ENCODE results near the gene N4BP2. TPM values are rescaled to one million over a fixed set of nuclear protein-coding genes. Genes with fewer than 3 reads are reported as not detected.
A peak's percentile ranks its signal among the peaks of the same experiment; 100 is the strongest.

Gene N4BP2
- total and polyA plus RNA-seq, 2 experiments from 2014 or later, result 11.2 to 28.8 TPM

DNA sequence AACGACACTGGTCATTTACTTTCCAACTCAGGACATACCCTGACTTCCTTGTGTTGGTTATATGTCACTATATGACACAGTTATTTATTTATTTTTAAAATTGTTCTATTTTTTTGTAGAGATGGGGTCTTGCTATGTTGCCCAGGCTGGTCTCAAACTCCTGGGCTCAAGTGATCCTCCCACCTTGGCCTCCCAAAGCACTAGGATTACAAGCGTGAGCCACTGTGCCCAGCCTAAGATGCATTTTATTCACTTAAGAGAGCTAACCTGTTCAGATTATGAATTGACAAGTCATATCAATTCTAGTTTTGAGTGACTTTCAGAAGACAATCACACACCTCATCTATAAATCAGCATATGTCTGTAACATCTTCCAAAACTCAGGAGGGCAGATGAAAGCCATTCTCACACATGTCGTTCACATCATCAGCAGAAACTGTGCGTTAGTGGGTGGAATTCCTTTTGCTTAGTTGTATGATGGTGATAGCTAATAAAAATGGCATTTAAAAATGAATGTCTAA is 130.8 kb downstream of the N4BP2 start:
- no peak for DNase-seq (ENCODE audit: low spot score)
- Histone ChIP-seq H4K20me1 (ENCODE audit: insufficient read depth, poor library complexity, severe bottlenecking) (no peaks in the 10 kb centered on the region), H3K9me3 (ENCODE audit: low read depth) (no peaks in the 10 kb centered on the region), H2AFZ (no peak overlapping the region), H3K4me1 (ENCODE audit: insufficient read depth) (peaks cover 9% of the 10 kb centered on the region), H3K9me2 (replicated peaks; ENCODE audit: insufficient read depth) (no peaks in the 10 kb centered on the region), H3K79me2 (no peaks in the 10 kb centered on the region), H3K36me3 (replicated peaks; ENCODE audit: insufficient read depth, low read depth) (no peaks in the 10 kb centered on the region), H3K4me2 (no peak overlapping the region), H3K27ac (no peak overlapping the region), H3K27me3 (no peaks in the 10 kb centered on the region), H3K4me3 (no peak overlapping the region)
- TF ChIP-seq EZH2phosphoT487 (IDR thresholded peaks at IDR 0.05; ENCODE audit: low read depth, severe bottlenecking, unreplicated experiment) (no peak), EZH2 (IDR thresholded peaks at IDR 0.05; ENCODE audit: borderline replicate concordance) (no peak)
- TF ChIP-seq, protein P1, sequence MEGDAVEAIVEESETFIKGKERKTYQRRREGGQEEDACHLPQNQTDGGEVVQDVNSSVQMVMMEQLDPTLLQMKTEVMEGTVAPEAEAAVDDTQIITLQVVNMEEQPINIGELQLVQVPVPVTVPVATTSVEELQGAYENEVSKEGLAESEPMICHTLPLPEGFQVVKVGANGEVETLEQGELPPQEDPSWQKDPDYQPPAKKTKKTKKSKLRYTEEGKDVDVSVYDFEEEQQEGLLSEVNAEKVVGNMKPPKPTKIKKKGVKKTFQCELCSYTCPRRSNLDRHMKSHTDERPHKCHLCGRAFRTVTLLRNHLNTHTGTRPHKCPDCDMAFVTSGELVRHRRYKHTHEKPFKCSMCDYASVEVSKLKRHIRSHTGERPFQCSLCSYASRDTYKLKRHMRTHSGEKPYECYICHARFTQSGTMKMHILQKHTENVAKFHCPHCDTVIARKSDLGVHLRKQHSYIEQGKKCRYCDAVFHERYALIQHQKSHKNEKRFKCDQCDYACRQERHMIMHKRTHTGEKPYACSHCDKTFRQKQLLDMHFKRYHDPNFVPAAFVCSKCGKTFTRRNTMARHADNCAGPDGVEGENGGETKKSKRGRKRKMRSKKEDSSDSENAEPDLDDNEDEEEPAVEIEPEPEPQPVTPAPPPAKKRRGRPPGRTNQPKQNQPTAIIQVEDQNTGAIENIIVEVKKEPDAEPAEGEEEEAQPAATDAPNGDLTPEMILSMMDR (IDR thresholded peaks at IDR 0.05; ENCODE audit: poor library complexity), result no peak
- 92% methylated on average over 4 of the region's 4 CpGs for WGBS (ENCODE audit: low lambda C conversion rate, missing lambda C conversion rate)

DNA sequence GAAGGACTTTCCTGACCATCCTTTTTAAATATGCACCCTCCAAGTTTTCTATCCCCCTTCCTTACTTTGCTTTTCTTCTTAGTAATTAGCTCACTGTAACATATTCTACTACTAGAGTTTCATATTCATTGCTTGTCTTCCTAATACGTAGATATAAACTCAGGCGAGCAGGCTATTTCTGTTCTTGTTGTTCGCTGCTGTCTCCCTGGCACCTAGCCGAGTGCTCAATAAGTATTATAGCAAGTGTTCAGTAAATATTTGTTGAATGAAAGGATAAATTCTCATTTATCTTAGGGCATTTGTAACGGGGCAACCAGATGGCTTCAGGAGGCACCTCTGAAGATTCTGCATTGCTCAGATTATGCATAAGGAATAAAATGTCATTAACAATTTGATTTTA is 133.4 kb downstream of the N4BP2 start:
- TF ChIP-seq, protein P1 (IDR thresholded peaks at IDR 0.05; ENCODE audit: poor library complexity), result no peak
- TF ChIP-seq EZH2 (IDR thresholded peaks at IDR 0.05; ENCODE audit: borderline replicate concordance) (no peak), EZH2phosphoT487 (IDR thresholded peaks at IDR 0.05; ENCODE audit: low read depth, severe bottlenecking, unreplicated experiment) (no peak)
- WGBS (ENCODE audit: low lambda C conversion rate, missing lambda C conversion rate), result 46% methylated on average over 5 of the region's 5 CpGs
- no peaks in the 10 kb centered on the region for H4K20me1 ChIP-seq (ENCODE audit: insufficient read depth, poor library complexity, severe bottlenecking)
- H3K9me2 ChIP-seq (replicated peaks; ENCODE audit: insufficient read depth), result no peaks in the 10 kb centered on the region
- H3K79me2 ChIP-seq, result no peaks in the 10 kb centered on the region
- peaks cover 19% of the 10 kb centered on the region for H3K4me1 ChIP-seq (ENCODE audit: insufficient read depth)
- no peak overlapping the region for H3K4me3 ChIP-seq
- no peak for DNase-seq (ENCODE audit: low spot score)
- H3K27me3 ChIP-seq, result no peaks in the 10 kb centered on the region
- H3K36me3 ChIP-seq (replicated peaks; ENCODE audit: insufficient read depth, low read depth), result no peaks in the 10 kb centered on the region
- no peak overlapping the region for H2AFZ ChIP-seq
- no peaks in the 10 kb centered on the region for H3K9me3 ChIP-seq (ENCODE audit: low read depth)
- H3K4me2 ChIP-seq, result no peak overlapping the region
- no peak overlapping the region for H3K27ac ChIP-seq

DNA sequence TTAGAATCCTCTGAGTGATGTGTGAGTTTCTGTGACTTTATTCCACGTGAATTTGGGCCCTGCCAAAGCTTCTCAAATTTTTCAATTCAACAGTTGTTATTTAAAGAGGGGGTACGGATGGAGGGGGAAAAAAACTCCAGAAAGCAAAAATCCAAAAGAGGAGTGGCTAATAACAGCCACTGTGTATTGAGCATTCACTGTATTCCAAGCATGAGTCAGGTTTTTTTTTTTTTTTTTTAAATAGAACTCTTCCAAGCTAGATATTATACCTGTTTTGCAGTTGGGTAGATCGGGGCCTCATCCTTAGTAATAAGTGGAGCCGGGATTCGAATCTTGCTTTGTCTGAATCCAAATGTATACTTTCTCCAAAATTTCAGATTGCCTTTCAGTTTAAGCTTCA is 133.8 kb downstream of the N4BP2 start:
- H3K27me3 ChIP-seq, result no peaks in the 10 kb centered on the region
- WGBS (ENCODE audit: low lambda C conversion rate, missing lambda C conversion rate), result 80% methylated on average over 5 of the region's 5 CpGs
- H3K4me2 ChIP-seq, result peak overlapping the region; percentile 45
- no peak overlapping the region for H2AFZ ChIP-seq
- H3K27ac ChIP-seq, result no peak overlapping the region
- DNase-seq (ENCODE audit: low spot score), result no peak
- H4K20me1 ChIP-seq (ENCODE audit: insufficient read depth, poor library complexity, severe bottlenecking), result no peaks in the 10 kb centered on the region
- no peaks in the 10 kb centered on the region for H3K9me2 ChIP-seq (replicated peaks; ENCODE audit: insufficient read depth)
- H3K79me2 ChIP-seq, result no peaks in the 10 kb centered on the region
- H3K36me3 ChIP-seq (replicated peaks; ENCODE audit: insufficient read depth, low read depth), result no peaks in the 10 kb centered on the region
- H3K4me3 ChIP-seq, result no peak overlapping the region
- H3K4me1 ChIP-seq (ENCODE audit: insufficient read depth), result peaks cover 19% of the 10 kb centered on the region
- H3K9me3 ChIP-seq (ENCODE audit: low read depth), result no peaks in the 10 kb centered on the region
- no peak for TF ChIP-seq EZH2 (IDR thresholded peaks at IDR 0.05; ENCODE audit: borderline replicate concordance)
- TF ChIP-seq, protein P1 (IDR thresholded peaks at IDR 0.05; ENCODE audit: poor library complexity), result no peak
- no peak for TF ChIP-seq EZH2phosphoT487 (IDR thresholded peaks at IDR 0.05; ENCODE audit: low read depth, severe bottlenecking, unreplicated experiment)

All from hepatocyte (in vitro differentiated cells).